ENCODE results near the gene KANSL3.

DNA sequence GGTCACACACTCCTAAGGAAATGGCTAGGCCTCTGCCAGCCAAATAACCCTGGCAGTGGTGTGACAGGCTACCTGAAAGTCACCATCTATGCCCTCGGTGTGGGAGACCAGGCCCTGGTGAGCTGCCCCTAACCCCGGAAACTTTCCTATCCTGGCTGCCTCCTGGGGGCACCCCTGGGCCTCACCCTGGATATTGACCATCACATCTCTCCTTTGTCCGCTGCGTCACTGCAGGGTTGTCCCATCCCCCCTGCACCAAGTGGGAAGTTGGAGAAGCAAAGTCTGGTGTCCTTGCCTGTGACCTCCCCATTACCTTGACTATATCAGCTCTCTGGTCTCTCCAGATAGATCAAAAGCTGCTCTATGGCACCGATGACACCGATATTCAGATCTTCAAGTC, 23.2 kb upstream of the KANSL3 start:
- TF ChIP-seq POLR2A (conservative IDR thresholded peaks at IDR 0.05) (no peak), TRIM24 (IDR thresholded peaks at IDR 0.05) (no peak), HMG20B (CRISPR knock-in tag; IDR thresholded peaks at IDR 0.05) (no peak), EGR1 (conservative IDR thresholded peaks at IDR 0.05) (no peak), ESRRA (IDR thresholded peaks at IDR 0.05; ENCODE audit: borderline replicate concordance, low read depth) (0 out of 2 replicates have a peak, but pooled peaks have one; percentile 13)
- TF ChIP-seq, protein P1, sequence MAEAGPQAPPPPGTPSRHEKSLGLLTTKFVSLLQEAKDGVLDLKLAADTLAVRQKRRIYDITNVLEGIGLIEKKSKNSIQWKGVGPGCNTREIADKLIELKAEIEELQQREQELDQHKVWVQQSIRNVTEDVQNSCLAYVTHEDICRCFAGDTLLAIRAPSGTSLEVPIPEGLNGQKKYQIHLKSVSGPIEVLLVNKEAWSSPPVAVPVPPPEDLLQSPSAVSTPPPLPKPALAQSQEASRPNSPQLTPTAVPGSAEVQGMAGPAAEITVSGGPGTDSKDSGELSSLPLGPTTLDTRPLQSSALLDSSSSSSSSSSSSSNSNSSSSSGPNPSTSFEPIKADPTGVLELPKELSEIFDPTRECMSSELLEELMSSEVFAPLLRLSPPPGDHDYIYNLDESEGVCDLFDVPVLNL (CRISPR knock-in tag; IDR thresholded peaks at IDR 0.05; ENCODE audit: low read depth), result no peak
- TF ChIP-seq, protein P2, sequence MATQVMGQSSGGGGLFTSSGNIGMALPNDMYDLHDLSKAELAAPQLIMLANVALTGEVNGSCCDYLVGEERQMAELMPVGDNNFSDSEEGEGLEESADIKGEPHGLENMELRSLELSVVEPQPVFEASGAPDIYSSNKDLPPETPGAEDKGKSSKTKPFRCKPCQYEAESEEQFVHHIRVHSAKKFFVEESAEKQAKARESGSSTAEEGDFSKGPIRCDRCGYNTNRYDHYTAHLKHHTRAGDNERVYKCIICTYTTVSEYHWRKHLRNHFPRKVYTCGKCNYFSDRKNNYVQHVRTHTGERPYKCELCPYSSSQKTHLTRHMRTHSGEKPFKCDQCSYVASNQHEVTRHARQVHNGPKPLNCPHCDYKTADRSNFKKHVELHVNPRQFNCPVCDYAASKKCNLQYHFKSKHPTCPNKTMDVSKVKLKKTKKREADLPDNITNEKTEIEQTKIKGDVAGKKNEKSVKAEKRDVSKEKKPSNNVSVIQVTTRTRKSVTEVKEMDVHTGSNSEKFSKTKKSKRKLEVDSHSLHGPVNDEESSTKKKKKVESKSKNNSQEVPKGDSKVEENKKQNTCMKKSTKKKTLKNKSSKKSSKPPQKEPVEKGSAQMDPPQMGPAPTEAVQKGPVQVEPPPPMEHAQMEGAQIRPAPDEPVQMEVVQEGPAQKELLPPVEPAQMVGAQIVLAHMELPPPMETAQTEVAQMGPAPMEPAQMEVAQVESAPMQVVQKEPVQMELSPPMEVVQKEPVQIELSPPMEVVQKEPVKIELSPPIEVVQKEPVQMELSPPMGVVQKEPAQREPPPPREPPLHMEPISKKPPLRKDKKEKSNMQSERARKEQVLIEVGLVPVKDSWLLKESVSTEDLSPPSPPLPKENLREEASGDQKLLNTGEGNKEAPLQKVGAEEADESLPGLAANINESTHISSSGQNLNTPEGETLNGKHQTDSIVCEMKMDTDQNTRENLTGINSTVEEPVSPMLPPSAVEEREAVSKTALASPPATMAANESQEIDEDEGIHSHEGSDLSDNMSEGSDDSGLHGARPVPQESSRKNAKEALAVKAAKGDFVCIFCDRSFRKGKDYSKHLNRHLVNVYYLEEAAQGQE (IDR thresholded peaks at IDR 0.05; ENCODE audit: borderline replicate concordance), result no peak
- TF ChIP-seq, protein P2 (CRISPR knock-in tag; IDR thresholded peaks at IDR 0.05; ENCODE audit: low read depth), result no peak
- TF ChIP-seq, protein P3, sequence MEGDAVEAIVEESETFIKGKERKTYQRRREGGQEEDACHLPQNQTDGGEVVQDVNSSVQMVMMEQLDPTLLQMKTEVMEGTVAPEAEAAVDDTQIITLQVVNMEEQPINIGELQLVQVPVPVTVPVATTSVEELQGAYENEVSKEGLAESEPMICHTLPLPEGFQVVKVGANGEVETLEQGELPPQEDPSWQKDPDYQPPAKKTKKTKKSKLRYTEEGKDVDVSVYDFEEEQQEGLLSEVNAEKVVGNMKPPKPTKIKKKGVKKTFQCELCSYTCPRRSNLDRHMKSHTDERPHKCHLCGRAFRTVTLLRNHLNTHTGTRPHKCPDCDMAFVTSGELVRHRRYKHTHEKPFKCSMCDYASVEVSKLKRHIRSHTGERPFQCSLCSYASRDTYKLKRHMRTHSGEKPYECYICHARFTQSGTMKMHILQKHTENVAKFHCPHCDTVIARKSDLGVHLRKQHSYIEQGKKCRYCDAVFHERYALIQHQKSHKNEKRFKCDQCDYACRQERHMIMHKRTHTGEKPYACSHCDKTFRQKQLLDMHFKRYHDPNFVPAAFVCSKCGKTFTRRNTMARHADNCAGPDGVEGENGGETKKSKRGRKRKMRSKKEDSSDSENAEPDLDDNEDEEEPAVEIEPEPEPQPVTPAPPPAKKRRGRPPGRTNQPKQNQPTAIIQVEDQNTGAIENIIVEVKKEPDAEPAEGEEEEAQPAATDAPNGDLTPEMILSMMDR (IDR thresholded peaks at IDR 0.05 in 2 of 3, conservative IDR thresholded peaks at IDR 0.05 in 1 of 3; ENCODE audit: insufficient read depth in 2 of 3, low read depth in 1 of 3, low read length in 3 of 3), result no peak

Data from K562 (cell line).